Upper lobe of right lung (tissue), 1 donor: ENCODE data around the gene ZSCAN1. TPM values are rescaled to one million over a fixed set of nuclear protein-coding genes. Genes with fewer than 3 reads are reported as not detected.

ENCODE experiments used
- ATAC-seq: fragments of 200-7000 bp; cut with Tn5 transposase; one replicate; pipeline ENCODE4 v1.9.1; 2020; ENCODE audit warnings: mild to moderate bottlenecking, moderate library complexity
- DNase-seq: peaks from one replicate; pipeline ENCODE4 v3.0.0-alpha.2; 2020
- H3K27ac ChIP-seq: fragments of 200-600 bp; one replicate; pipeline ENCODE4 v1.8.0; 2022
- H3K27me3 ChIP-seq: fragments of 200-600 bp; one replicate; pipeline ENCODE4 v1.8.0; 2022; ENCODE audit warnings: mild to moderate bottlenecking
- H3K36me3 ChIP-seq: fragments of 200-600 bp; one replicate; pipeline ENCODE4 v1.8.0; 2022
- H3K4me1 ChIP-seq: fragments of 200-600 bp; one replicate; pipeline ENCODE4 v1.8.0; 2022
- H3K4me3 ChIP-seq: fragments of 200-600 bp; one replicate; pipeline ENCODE4 v1.8.0; 2022; ENCODE audit warnings: mild to moderate bottlenecking
- H3K9me3 ChIP-seq: fragments of 200-600 bp; one replicate; pipeline ENCODE4 v1.8.0; 2022
- intact Hi-C: fragments of 100-400 bp; cut with DNase I; formaldehyde crosslinking; loops from one replicate; pipeline ENCODE4 v1.11.0; 2022
- total RNA-seq: library from RNA; stranded (reverse); fragmentation: NEBNext Ultra II Directional; extraction: Animal tissue kit (Norgen Biotek cat#: 25700); gene quantifications from one replicate; pipeline ENCODE4 v1.2.1, GENCODE V29; 2021
- TF ChIP-seq, protein P1 (sequence below): fragments of 200-600 bp; IDR thresholded peaks from one replicate; pipeline ENCODE4 v1.8.0; 2022; ENCODE audit warnings: antibody characterized with exemption
- donor health status: DM: no; HTN: yes; CAD: no; lungs with severe emphysema.

The ZSCAN1 gene
- total RNA-seq, 1 donor from 2014 or later: not detected

DNA sequence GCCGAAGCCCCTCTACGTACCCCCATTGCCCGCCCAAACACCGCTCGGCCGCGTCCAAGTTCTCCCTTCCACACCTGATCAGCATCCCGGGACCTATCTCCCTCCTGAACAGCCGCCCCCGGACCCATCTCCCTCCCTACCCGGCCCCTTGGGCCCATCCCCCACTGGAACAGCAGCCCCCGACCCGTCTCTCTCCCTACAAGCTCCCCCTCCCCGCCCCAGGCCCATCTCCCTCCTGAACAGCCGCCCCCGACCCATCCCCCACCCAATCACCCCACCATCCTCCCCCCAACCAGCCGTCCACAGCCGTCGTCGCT is 610 bp downstream of the ZSCAN1 start:
- intact Hi-C loops: no loop called here
- TF ChIP-seq, protein P1, sequence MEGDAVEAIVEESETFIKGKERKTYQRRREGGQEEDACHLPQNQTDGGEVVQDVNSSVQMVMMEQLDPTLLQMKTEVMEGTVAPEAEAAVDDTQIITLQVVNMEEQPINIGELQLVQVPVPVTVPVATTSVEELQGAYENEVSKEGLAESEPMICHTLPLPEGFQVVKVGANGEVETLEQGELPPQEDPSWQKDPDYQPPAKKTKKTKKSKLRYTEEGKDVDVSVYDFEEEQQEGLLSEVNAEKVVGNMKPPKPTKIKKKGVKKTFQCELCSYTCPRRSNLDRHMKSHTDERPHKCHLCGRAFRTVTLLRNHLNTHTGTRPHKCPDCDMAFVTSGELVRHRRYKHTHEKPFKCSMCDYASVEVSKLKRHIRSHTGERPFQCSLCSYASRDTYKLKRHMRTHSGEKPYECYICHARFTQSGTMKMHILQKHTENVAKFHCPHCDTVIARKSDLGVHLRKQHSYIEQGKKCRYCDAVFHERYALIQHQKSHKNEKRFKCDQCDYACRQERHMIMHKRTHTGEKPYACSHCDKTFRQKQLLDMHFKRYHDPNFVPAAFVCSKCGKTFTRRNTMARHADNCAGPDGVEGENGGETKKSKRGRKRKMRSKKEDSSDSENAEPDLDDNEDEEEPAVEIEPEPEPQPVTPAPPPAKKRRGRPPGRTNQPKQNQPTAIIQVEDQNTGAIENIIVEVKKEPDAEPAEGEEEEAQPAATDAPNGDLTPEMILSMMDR: no peak
- H3K9me3 ChIP-seq: no peaks in the 10 kb centered on the region
- no peaks in the 10 kb centered on the region for H3K4me1 ChIP-seq
- H3K27ac ChIP-seq: no peak overlapping the region
- H3K36me3 ChIP-seq: no peaks in the 10 kb centered on the region
- ATAC-seq: no peak
- peak overlapping the region; percentile 26 for H3K4me3 ChIP-seq
- H3K27me3 ChIP-seq: peaks cover 25% of the 10 kb centered on the region
- no peak for DNase-seq

DNA sequence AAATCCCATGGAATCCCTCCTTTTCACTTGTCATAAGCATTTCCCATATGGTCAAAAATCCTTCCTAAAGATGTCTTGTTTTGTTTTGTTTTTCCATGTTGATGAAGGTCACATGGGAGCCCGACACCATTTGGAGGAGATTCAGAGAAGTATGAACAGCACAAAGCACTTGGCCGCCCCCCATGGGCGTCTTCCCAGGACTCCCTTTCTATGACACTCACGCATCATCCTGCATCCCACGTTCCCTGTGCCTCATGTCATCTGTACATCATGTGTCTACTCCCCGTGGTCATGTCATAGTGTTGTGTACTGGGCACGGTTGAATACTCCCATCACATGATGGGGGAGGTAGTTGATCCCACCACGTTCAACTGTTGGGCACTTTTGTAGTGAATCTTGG is 2.0 kb downstream of the ZSCAN1 start:
- H3K4me1 ChIP-seq: no peaks in the 10 kb centered on the region
- DNase-seq (no peak), ATAC-seq (no peak)
- H3K36me3 ChIP-seq: no peaks in the 10 kb centered on the region
- intact Hi-C loops: no loop called here
- H3K27ac ChIP-seq: no peak overlapping the region
- H3K9me3 ChIP-seq: no peaks in the 10 kb centered on the region
- TF ChIP-seq, protein P1: no peak
- H3K27me3 ChIP-seq: peaks cover 25% of the 10 kb centered on the region
- H3K4me3 ChIP-seq: no peak overlapping the region

DNA sequence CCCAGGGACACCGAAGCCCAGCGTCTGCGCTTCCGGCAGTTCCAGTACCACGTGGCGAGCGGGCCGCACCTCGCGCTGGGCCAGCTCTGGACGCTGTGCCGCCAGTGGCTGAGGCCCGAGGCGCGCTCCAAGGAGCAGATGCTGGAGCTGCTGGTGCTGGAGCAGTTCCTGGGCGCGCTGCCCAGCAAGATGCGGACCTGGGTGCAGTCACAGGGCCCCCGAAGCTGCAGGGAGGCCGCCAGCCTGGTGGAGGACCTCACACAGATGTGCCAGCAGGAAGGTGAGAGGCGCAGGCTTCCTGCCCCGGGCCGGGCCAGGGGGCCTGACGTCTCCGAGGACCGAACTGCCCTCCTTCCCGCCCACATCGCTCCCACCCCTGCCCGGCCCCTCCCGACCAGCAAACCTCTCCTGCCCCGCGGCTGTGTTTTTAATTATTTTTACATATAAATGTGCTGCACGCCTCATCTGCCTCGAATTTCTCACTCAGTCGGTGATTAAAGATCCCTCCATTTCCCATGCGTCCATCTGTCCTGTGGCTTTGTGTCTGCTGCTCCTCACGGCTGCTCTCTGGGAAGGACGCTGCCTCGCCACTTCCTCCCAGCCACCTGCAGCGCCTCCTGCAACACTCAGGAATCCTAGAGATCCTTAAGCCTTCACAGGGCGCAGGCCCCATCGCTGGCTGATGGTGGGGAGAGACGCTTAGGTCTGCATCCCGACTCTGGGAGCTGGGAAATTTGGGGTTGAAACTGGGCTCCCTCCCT is 4.3 kb downstream of the ZSCAN1 start:
- H3K27me3 ChIP-seq: peaks cover 22% of the 10 kb centered on the region
- no peaks in the 10 kb centered on the region for H3K36me3 ChIP-seq
- H3K9me3 ChIP-seq: peaks cover 6% of the 10 kb centered on the region
- DNase-seq (no peak), ATAC-seq (no peak)
- H3K4me3 ChIP-seq: no peak overlapping the region
- intact Hi-C loops: no loop called here
- TF ChIP-seq, protein P1: no peak
- no peak overlapping the region for H3K27ac ChIP-seq
- no peaks in the 10 kb centered on the region for H3K4me1 ChIP-seq

DNA sequence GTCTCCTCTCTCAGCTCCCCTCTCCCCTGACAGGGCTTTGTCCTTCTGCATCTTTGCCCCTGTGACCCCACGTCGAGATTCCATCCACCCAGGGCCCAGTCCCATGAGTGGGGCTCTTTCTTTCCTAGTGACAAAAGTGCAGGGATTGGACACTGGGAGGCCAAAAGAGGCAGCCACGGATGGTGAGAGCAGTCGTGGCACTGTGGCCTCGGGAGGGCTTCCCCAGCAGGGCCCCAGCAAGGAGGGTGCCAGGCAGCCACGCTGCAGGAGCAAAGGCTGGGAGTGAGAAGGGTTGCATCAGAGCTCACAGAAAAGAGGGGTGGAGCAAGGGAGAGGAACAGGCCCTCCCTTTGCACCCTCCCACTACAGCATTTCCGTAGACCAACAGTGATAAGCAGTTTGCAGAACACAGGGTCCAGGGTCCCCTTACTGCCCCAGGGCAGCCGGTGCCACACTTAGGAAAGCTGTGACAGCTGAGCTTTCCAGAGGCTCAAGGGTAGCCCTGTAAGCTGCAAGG is 4.9 kb downstream of the ZSCAN1 start:
- ATAC-seq (no peak), DNase-seq (no peak)
- no peaks in the 10 kb centered on the region for H3K36me3 ChIP-seq
- TF ChIP-seq, protein P1: no peak
- no peaks in the 10 kb centered on the region for H3K4me1 ChIP-seq
- intact Hi-C loops: no loop called here
- peaks cover 15% of the 10 kb centered on the region for H3K27me3 ChIP-seq
- H3K4me3 ChIP-seq: no peak overlapping the region
- H3K27ac ChIP-seq: no peak overlapping the region
- H3K9me3 ChIP-seq: peaks cover 10% of the 10 kb centered on the region

DNA sequence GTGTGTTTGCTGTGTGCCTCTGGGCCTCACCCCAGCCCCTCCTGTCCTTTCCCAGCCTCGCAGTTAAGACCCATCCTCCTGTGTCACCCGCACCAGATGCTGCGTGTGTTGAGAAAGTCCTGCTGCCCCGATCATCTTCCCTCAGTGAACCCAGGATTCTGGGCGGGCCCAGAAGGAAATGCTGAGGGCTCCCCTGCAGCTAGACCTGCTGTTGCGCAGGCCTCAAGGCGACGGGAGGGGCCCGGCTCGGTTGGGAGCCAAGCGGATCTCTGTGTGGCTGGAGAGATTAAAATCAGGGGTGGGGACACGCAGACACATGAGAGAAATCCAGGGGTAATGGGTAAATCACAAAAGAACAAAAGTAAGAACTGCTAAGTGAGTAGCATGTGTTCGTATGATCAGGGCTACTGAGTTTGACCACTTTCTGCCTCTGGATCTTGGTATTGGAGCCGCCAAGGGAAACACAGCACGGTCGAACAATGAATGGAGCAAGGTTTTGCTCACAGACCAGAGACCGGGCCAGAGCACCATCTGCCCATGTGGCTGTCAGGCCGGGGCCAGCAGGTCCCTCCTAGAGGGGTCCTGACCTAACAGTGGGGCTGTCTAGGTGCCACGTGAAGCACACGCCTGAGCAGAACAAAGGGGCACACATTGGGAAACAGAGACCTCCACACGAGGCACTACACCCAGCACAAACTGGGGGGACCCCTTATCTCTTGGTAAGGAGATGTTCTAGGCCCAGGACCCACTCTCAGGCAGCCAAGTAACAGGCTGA is 7.1 kb downstream of the ZSCAN1 start:
- H3K4me1 ChIP-seq: no peaks in the 10 kb centered on the region
- DNase-seq (no peak), ATAC-seq (no peak)
- TF ChIP-seq, protein P1: no peak
- no peaks in the 10 kb centered on the region for H3K36me3 ChIP-seq
- no peaks in the 10 kb centered on the region for H3K27me3 ChIP-seq
- H3K27ac ChIP-seq: no peak overlapping the region
- intact Hi-C loops: no loop called here
- H3K4me3 ChIP-seq: no peak overlapping the region
- H3K9me3 ChIP-seq: peaks cover 10% of the 10 kb centered on the region
